Measurements from ENCODE around the gene IL7R.

DNA sequence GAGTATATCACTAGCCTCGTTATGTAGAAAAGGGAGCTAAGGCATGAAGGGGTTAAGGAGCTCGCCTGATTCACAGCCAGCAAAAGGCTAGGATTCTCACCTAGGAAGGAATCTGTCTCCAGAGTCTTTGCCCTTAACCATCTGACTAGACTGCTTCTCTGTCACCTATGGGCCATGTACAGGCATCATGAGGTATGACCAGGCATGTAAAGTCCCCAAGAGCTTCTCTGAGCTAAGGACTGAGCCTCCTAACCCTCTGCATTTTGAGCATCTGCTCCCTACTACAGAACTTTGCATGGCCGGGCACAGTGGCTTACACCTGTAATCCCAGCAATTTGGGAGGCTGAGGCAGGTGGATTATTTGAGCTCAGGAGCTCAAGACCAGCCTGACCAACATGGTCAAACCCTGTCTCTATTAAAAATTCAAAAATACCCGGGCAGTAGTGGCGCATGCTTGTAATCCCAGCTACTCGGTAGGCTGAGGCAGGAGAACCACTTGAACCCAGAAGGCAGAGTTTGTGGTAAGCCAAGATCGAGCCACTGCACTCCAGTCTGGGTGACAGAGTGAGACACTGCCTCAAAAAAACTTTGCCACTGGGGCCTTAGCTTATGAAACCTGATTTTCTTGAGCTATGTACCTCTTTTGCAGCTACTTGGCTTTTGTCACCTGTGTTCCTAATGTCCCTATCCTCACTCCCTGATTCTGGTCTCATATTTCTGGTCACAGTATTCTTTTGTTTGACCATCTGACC is 33.2 kb upstream of the IL7R start:
- TF ChIP-seq, protein P1, sequence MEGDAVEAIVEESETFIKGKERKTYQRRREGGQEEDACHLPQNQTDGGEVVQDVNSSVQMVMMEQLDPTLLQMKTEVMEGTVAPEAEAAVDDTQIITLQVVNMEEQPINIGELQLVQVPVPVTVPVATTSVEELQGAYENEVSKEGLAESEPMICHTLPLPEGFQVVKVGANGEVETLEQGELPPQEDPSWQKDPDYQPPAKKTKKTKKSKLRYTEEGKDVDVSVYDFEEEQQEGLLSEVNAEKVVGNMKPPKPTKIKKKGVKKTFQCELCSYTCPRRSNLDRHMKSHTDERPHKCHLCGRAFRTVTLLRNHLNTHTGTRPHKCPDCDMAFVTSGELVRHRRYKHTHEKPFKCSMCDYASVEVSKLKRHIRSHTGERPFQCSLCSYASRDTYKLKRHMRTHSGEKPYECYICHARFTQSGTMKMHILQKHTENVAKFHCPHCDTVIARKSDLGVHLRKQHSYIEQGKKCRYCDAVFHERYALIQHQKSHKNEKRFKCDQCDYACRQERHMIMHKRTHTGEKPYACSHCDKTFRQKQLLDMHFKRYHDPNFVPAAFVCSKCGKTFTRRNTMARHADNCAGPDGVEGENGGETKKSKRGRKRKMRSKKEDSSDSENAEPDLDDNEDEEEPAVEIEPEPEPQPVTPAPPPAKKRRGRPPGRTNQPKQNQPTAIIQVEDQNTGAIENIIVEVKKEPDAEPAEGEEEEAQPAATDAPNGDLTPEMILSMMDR (IDR thresholded peaks at IDR 0.05; ENCODE audit: insufficient read depth, low read depth, low read length): no peak
- no peak for TF ChIP-seq EZH2 (IDR thresholded peaks at IDR 0.05; ENCODE audit: insufficient read depth, low read length)
